DOHH2 (cell line): ENCODE data around the gene TOR4A.

Experiments used
- CTCF ChIP-seq: fragments of 200-600 bp; sonication (generic); IDR thresholded peaks from one replicate; pipeline ENCODE4 v1.5.1; 2014; ENCODE audit warnings: antibody characterized with exemption, mild to moderate bottlenecking, low read depth, low read length; ENCODE audit not compliant: poor library complexity, severe bottlenecking
- EZH2phosphoT487 ChIP-seq: fragments of 200-600 bp; sonication (generic); IDR thresholded peaks from 2 replicates; pipeline ENCODE4 v1.6.1; 2017; ENCODE audit warnings: borderline replicate concordance, mild to moderate bottlenecking, antibody characterized with exemption, low read length, moderate library complexity, mixed read lengths

GRCh38 chr9:137299203-137299565, 21.7 kb downstream of the TOR4A start:
- TF ChIP-seq CTCF (no peak), EZH2phosphoT487 (no peak)
